Endothelial cell of umbilical vein (primary cell): ENCODE measurements around the gene TACR1. TPM values are rescaled to one million over a fixed set of nuclear protein-coding genes. Genes with fewer than 3 reads are reported as not detected.
"Not testable (repeated sequence)": the region's sequence is repeated elsewhere in the genome, so short reads cannot be mapped to it uniquely, and the experiment has no call there.

Experiments
- Bru-seq: library from RNA; stranded (reverse); fragments of 400-500 nt; gene quantifications from one replicate; lab custom pipeline; 2021; lab: Mats Ljungman, UMichigan
- BruChase-seq, 2 experiments: library from RNA; stranded (reverse); fragments of 400-500 nt; gene quantifications; one replicate each; lab custom pipeline; 2021; lab: Mats Ljungman, UMichigan
- BruUV-seq: library from RNA; stranded (reverse); fragments of 400-500 nt; replicated peaks from 2 replicates; lab custom pipeline; 2021; lab: Mats Ljungman, UMichigan
- CTCF ChIA-PET: fragments of 300-600, 350-600 bp; sonication (Branson Sonifier 250); formaldehyde crosslinking; loops from one replicate; lab custom pipeline; 2021; ENCODE audit warnings: antibody characterized with exemption, inconsistent platforms; lab: Charles Lee
- POLR2A ChIA-PET: fragments of 300-600, 350-600 bp; sonication (Branson Sonifier 250); formaldehyde crosslinking; loops from one replicate; lab custom pipeline; 2021; ENCODE audit warnings: antibody characterized with exemption, inconsistent platforms; lab: Charles Lee
- DNase-seq: peaks from one replicate; pipeline ENCODE4 v3.0.0-alpha.2; 2011; ENCODE audit warnings: low read depth, low spot score
- FAIRE-seq: peaks from 2 replicates; lab custom pipeline; 2011; peaks lifted over from hg19 to GRCh38; lab: Jason Lieb, UNC
- H2AFZ ChIP-seq: 2 replicates; pipeline ENCODE4 v1.6.0; 2012; ENCODE audit warnings: low read depth, low read length, control low read depth, inconsistent platforms
- H3K27ac ChIP-seq: 2 replicates; pipeline ENCODE4 v1.5.1; 2011; ENCODE audit warnings: low read depth, mild to moderate bottlenecking, control low read depth, low read length, moderate library complexity; ENCODE audit not compliant: insufficient read depth
- H3K27me3 ChIP-seq, 2 experiments: 2 replicates each; pipeline versions ENCODE4 v1.6.0 to v1.6.1; 2011; ENCODE audit warnings: low read length in 2 of 2, mixed read lengths in 1 of 2; ENCODE audit not compliant: control insufficient read depth in 2 of 2, insufficient read depth in 2 of 2
- H3K36me3 ChIP-seq, 2 experiments: 2 replicates in 1 of 2; 3 replicates in 1 of 2; pipeline ENCODE4 v1.5.1; 2011; ENCODE audit warnings: low read length in 2 of 2, mild to moderate bottlenecking in 1 of 2, moderate library complexity in 1 of 2; ENCODE audit not compliant: control insufficient read depth in 2 of 2, insufficient read depth in 2 of 2; ENCODE audit errors: extremely low read depth in 1 of 2
- H3K4me1 ChIP-seq: 3 replicates; pipeline ENCODE4 v1.5.1; 2011; ENCODE audit warnings: mild to moderate bottlenecking, low read length; ENCODE audit not compliant: control insufficient read depth, insufficient read depth; ENCODE audit errors: extremely low read depth
- H3K4me2 ChIP-seq: 2 replicates; pipeline ENCODE4 v1.6.1; 2011; ENCODE audit warnings: low read length, control low read depth, mixed read lengths; ENCODE audit not compliant: insufficient read depth
- H3K4me3 ChIP-seq, 3 experiments: fragments of 200-600 bp in 1 of 3; sonication (generic), shearing (Covaris generic) in 1 of 3; replicated peaks in 1 of 3; 2 replicates each; pipeline ENCODE4 v1.5.1; 2011 to 2016; ENCODE audit warnings: control low read depth in 3 of 3, low read length in 3 of 3, mild to moderate bottlenecking in 2 of 3, inconsistent platforms in 1 of 3, low read depth in 1 of 3, moderate library complexity in 1 of 3; ENCODE audit not compliant: insufficient read depth in 1 of 3
- H3K79me2 ChIP-seq: 2 replicates; pipeline ENCODE4 v1.6.0; 2012; ENCODE audit warnings: low read length, inconsistent platforms; ENCODE audit not compliant: control insufficient read depth, insufficient read depth
- H3K9ac ChIP-seq: replicated peaks from 2 replicates; pipeline ENCODE3; 2011; ENCODE audit warnings: low read length, control low read depth; ENCODE audit not compliant: insufficient read depth; ENCODE audit errors: extremely low read depth
- H3K9me1 ChIP-seq: replicated peaks from 3 replicates; pipeline ENCODE4 v1.6.0; 2011; ENCODE audit warnings: mild to moderate bottlenecking, low read length; ENCODE audit not compliant: control insufficient read depth, insufficient read depth; ENCODE audit errors: extremely low read depth
- H3K9me3 ChIP-seq: replicated peaks from 2 replicates; pipeline ENCODE4 v1.5.1; 2012; ENCODE audit warnings: low read length, inconsistent platforms; ENCODE audit not compliant: control insufficient read depth, insufficient read depth
- H4K20me1 ChIP-seq: replicated peaks from 2 replicates; pipeline ENCODE3; 2011; ENCODE audit warnings: mild to moderate bottlenecking, low read length; ENCODE audit not compliant: control insufficient read depth, insufficient read depth; ENCODE audit errors: extremely low read depth
- CTCF ChIP-seq, 2 donors: IDR thresholded peaks; 1 replicate in 1 of 2; 2 replicates in 1 of 2; pipeline ENCODE4 v1.5.1; 2011; ENCODE audit warnings: low read length in 2 of 2, mild to moderate bottlenecking in 2 of 2, moderate library complexity in 2 of 2, control low read depth in 1 of 2, inconsistent platforms in 1 of 2, low read depth in 1 of 2; ENCODE audit not compliant: insufficient read depth in 1 of 2; ENCODE audit errors: extremely low read depth in 1 of 2
- EZH2 ChIP-seq: IDR thresholded peaks from 2 replicates; pipeline ENCODE4 v1.6.1; 2012; ENCODE audit warnings: borderline replicate concordance, low read depth, mild to moderate bottlenecking, moderate library complexity, low read length, inconsistent platforms; ENCODE audit not compliant: severe bottlenecking
- FOS ChIP-seq: IDR thresholded peaks from 2 replicates; pipeline ENCODE4 v1.6.1; 2011; ENCODE audit warnings: mild to moderate bottlenecking, low read length, moderate library complexity, borderline replicate concordance; ENCODE audit not compliant: insufficient read depth
- GATA2 ChIP-seq: IDR thresholded peaks from 2 replicates; pipeline ENCODE4 v1.7.0; 2011; ENCODE audit warnings: low read depth, mild to moderate bottlenecking, moderate library complexity, mixed read lengths, low read length; ENCODE audit not compliant: insufficient read length, insufficient read depth
- JUN ChIP-seq: IDR thresholded peaks from 2 replicates; pipeline ENCODE4 v1.6.1; 2011; ENCODE audit warnings: borderline replicate concordance, low read depth; ENCODE audit not compliant: insufficient read length, insufficient read depth
- MAX ChIP-seq: IDR thresholded peaks from 2 replicates; pipeline ENCODE4 v1.6.1; 2011; ENCODE audit not compliant: insufficient read depth, insufficient read length
- MYC ChIP-seq: IDR thresholded peaks from one replicate; pipeline ENCODE4 v1.6.1; 2011; ENCODE audit warnings: mild to moderate bottlenecking, low read depth, low read length
- POLR2AphosphoS5 ChIP-seq: IDR thresholded peaks from 2 replicates; pipeline ENCODE4 v1.6.1; 2012; ENCODE audit warnings: low read depth, mild to moderate bottlenecking, control low read depth, low read length, moderate library complexity; ENCODE audit not compliant: insufficient read depth
- dilution Hi-C: fragments of 300-500 bp; cut with MboI; formaldehyde crosslinking; loops from one replicate; pipeline ENCODE4 v1.15.0; 2019; ENCODE audit warnings: low sequenced_read_pairs; ENCODE audit not compliant: extremely low pct_ligation_motif_present
- intact Hi-C: fragments of 100-400 bp; cut with micrococcal nuclease; formaldehyde crosslinking; loops from one replicate; pipeline ENCODE4 v1.10.0; 2022
- long read RNA-seq: library from polyadenylated mRNA; stranded (forward); transcript quantifications from one replicate; pipeline ENCODE4 v2.0.0, GENCODE V29; 2021
- polyA minus RNA-seq, 3 experiments: library from RNA; depleted of rRNA, polyadenylated mRNA; stranded (reverse); fragments of >200 nt; gene quantifications; 1 replicate in 1 of 3; 2 replicates in 2 of 3; pipeline ENCODE4 v1.2.3, GENCODE V29; 2011
- polyA plus RNA-seq, 4 experiments: library from polyadenylated mRNA; depleted of rRNA in 3 of 4; stranded (reverse) in 3 of 4; unstranded in 1 of 4; fragments of >200 nt; gene quantifications; 2 replicates each; pipeline versions ENCODE4 v1.2.1 to v1.2.3, GENCODE V29; 2011 to 2012; ENCODE audit warnings: missing spikeins in 1 of 4
- total RNA-seq: library from RNA; stranded (reverse); gene quantifications from 2 replicates; pipeline ENCODE4 v1.2.3, GENCODE V29; 2021

TACR1 gene
- not detected in 2 replicates for total RNA-seq
- not detected in 2 replicates for polyA plus RNA-seq
- polyA plus RNA-seq (2011; cell fraction: cytosol; rRNA removed) = not detected in 2 replicates
- not detected in 2 replicates for polyA plus RNA-seq (2011; cell fraction: nucleus; rRNA removed)
- not detected in 2 replicates for polyA plus RNA-seq (2012)
- not detected in 2 replicates for polyA minus RNA-seq
- polyA minus RNA-seq (2011; cell fraction: cytosol; rRNA and poly(A)+ RNA removed) = not detected
- not detected in 2 replicates for polyA minus RNA-seq (2011; cell fraction: nucleus; rRNA and poly(A)+ RNA removed)
- Bru-seq, nascent RNA = not detected
- percentile 1 among the genes with signal in this experiment for BruChase-seq, experiment 1, labeled RNA remaining after a 6-hour chase
- percentile 7 among the genes with signal in this experiment for BruChase-seq, experiment 2, labeled RNA remaining after a 2-hour chase
- long read RNA-seq = 0 reads

GRCh38 chr2:75199428-75200011, at the start of gene TACR1:
Gene TACR1 (minus strand): TSS chr2:75199520. CDS start chr2:75198934, 586 bp downstream.
- no peak within 1 kb of the TSS for H3K4me3 ChIP-seq
- peaks cover 54 to 62% of the 10 kb centered on the region in 2 experiments for H3K27me3 ChIP-seq
- dilution Hi-C loops (no loop called here), intact Hi-C loops (loop anchor here (1.0 to 5.0 kb wide), 2 partner anchors 205 to 428 kb away; no protein-coding TSS in a partner anchor)
- no peak within 1 kb of the TSS for H3K9ac ChIP-seq
- BruUV-seq = no TSS peak
- H3K4me1 ChIP-seq = no peaks in the 10 kb centered on the region
- peak; percentile 42 for DNase-seq
- H3K4me2 ChIP-seq = no peak within 1 kb of the TSS
- H3K79me2 ChIP-seq = no peaks in the 10 kb centered on the region
- H2AFZ ChIP-seq = no peak within 1 kb of the TSS
- FAIRE-seq = no peak
- no peaks in the 10 kb centered on the region for H4K20me1 ChIP-seq
- H3K9me3 ChIP-seq = no peaks in the 10 kb centered on the region
- POLR2A ChIA-PET = no interaction called here
- no peak within 1 kb of the TSS for H3K27ac ChIP-seq
- CTCF ChIA-PET = interaction anchor here (0.9 to 1.7 kb wide), 5 partner anchors 15 to 428 kb away, joined by 3 to 7 read pairs (median 3); no protein-coding TSS in a partner anchor
- peak; percentile 50 to 62 for TF ChIP-seq CTCF (IDR thresholded peaks at IDR 0.05; ENCODE audit: extremely low read depth in 1 of 2, insufficient read depth in 1 of 2, low read depth in 1 of 2, low read length in 2 of 2)
- TF ChIP-seq EZH2 = peak; percentile 72
- no peak for TF ChIP-seq MYC
- TF ChIP-seq GATA2 = no peak
- no peak for TF ChIP-seq POLR2AphosphoS5
- TF ChIP-seq MAX = no peak
- no peak for TF ChIP-seq JUN
- TF ChIP-seq FOS = no peak
- H3K36me3 ChIP-seq = no peaks in the 10 kb centered on the region
- H3K9me1 ChIP-seq = no peaks in the 10 kb centered on the region

- CTCF ChIA-PET, H4K20me1 ChIP-seq, BruUV-seq, H3K9me3 ChIP-seq, H3K27ac ChIP-seq, H3K27me3 ChIP-seq, H3K4me3 ChIP-seq, H3K9ac ChIP-seq, H3K9me1 ChIP-seq, H2AFZ ChIP-seq, dilution Hi-C loops, H3K79me2 ChIP-seq, DNase-seq, H3K4me1 ChIP-seq, H3K36me3 ChIP-seq, intact Hi-C loops, H3K4me2 ChIP-seq, POLR2A ChIA-PET, FAIRE-seq: not testable (repeated sequence)
Observed at GRCh38 chr2:75248581-75248980, 49.3 kb upstream of the TACR1 start.
